K562 (cell line): ENCODE results near the gene NGRN. TPM values are rescaled to one million over a fixed set of nuclear protein-coding genes. Genes with fewer than 3 reads are reported as not detected.

Experiments used
- CHD7 ChIP-seq: fragments of 200-600 bp; sonication (generic); IDR thresholded peaks from one replicate; pipeline ENCODE4 v1.6.1; 2012; ENCODE audit warnings: mild to moderate bottlenecking, low read depth, low read length, inconsistent platforms
- FOXP1 ChIP-seq: sonication (generic); formaldehyde crosslinking; IDR thresholded peaks from 2 replicates; pipeline ENCODE4 v1.8.0; 2022; ENCODE audit warnings: mild to moderate bottlenecking, missing genetic modification reagents
- GTF2B ChIP-seq: IDR thresholded peaks from 2 replicates; pipeline ENCODE4 v1.6.1; 2011; ENCODE audit not compliant: insufficient read length; ENCODE audit errors: extremely low read depth
- HDAC1 ChIP-seq, 2 experiments: fragments of 450-650 bp; IDR thresholded peaks; 2 replicates each; pipeline ENCODE4 v1.6.1; 2016 to 2017; ENCODE audit warnings: inconsistent platforms in 1 of 2, mild to moderate bottlenecking in 1 of 2, moderate library complexity in 1 of 2
- NFE2 ChIP-seq: IDR thresholded peaks from 2 replicates; pipeline ENCODE4 v1.6.1; 2014; ENCODE audit warnings: antibody characterized with exemption, low read depth
- polyA plus RNA-seq, 8 experiments: library from polyadenylated mRNA; depleted of rRNA in 4 of 8; stranded (reverse) in 5 of 8; unstranded in 3 of 8; fragments of >200 nt; fragmentation: Nextera tagmentation in 2 of 8; fragmentation: Illumina TruSeq in 1 of 8; extraction: Ambion mirVana in 2 of 8; extraction: Trizol in 1 of 8; gene quantifications; 2 replicates each; pipeline versions ENCODE4 v1.2.1 to v1.2.3, GENCODE V29; 2011 to 2014; ENCODE audit warnings: inconsistent platforms in 1 of 8, missing spikeins in 1 of 8
- total RNA-seq, 7 experiments: library from RNA; depleted of rRNA in 6 of 7; stranded (reverse); fragments of >200 nt in 6 of 7; fragmentation: Illumina TruSeq in 2 of 7; extraction: Trizol in 2 of 7; gene quantifications; 2 replicates each; pipeline versions ENCODE4 v1.2.1 to v1.2.3, GENCODE V29; 2011 to 2021; ENCODE audit warnings: low replicate concordance in 1 of 7
- TF ChIP-seq, protein P1 (sequence below), 2 experiments: fragments of 200-800 bp in 1 of 2; sonication (Bioruptor generic) in 1 of 2; sonication (generic) in 1 of 2; formaldehyde crosslinking in 1 of 2; IDR thresholded peaks in 1 of 2; conservative IDR thresholded peaks in 1 of 2; 2 replicates each; pipeline versions ENCODE4 v1.5.0 to v1.6.1; 2016 to 2020; ENCODE audit warnings: missing compliant biosample characterization in 1 of 2, missing genetic modification characterization in 1 of 2, missing genetic modification reagents in 1 of 2

The NGRN gene
- total and polyA plus RNA-seq, 9 of the 15 experiments (the other 6 are each of a cell fraction or from before 2014, with no cell fraction given), result 14.0 to 73.4 (median 60.0) TPM

DNA sequence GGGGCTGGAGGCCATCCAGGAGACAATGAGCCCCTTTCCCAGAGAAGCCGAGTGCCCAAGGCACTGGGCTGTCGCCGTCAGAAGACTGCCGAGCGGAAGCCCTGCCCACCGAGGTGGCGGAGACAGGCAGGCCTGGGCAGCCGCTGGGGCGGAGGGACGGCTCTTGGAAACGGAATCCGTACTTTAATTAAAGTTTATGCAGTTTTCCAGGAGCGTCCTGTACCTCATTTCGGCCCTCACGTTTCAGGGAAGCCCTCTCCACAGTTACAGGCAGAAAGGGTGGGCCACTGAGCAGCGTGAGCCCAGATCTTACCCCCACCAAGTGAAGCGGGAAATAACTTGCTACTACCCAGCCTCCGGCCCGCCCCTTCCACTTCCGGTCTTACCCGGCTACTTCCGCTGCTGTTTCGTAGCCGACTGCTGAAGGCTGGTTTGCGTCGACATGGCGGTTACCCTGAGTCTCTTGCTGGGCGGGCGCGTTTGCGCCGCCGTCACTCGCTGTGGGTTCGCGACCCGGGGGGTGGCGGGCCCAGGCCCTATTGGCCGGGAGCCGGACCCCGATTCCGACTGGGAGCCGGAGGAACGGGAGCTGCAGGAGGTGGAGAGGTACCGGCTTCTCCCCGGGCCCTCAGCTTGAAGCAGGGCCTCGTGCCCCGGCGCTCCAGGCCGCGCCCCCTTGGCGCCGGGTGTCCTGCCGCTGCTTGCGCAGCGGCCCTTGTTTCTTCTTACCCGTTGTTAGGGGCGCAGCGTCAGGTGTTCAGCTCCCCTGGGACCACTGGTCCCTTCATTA, at the start of gene NGRN (continued):
- TF ChIP-seq CHD7 (no peak), GTF2B (no peak), FOXP1 (CRISPR knock-in tag) (peak; percentile 75; the same call in 1 of the 2 replicates), HDAC1 (IDR thresholded peaks at IDR 0.05) (peak in 1 of 2 experiments; percentile 93; a peak in 2 of 4 replicates), NFE2 (no peak)
- TF ChIP-seq, protein P1, sequence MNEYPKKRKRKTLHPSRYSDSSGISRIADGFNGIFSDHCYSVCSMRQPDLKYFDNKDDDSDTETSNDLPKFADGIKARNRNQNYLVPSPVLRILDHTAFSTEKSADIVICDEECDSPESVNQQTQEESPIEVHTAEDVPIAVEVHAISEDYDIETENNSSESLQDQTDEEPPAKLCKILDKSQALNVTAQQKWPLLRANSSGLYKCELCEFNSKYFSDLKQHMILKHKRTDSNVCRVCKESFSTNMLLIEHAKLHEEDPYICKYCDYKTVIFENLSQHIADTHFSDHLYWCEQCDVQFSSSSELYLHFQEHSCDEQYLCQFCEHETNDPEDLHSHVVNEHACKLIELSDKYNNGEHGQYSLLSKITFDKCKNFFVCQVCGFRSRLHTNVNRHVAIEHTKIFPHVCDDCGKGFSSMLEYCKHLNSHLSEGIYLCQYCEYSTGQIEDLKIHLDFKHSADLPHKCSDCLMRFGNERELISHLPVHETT (CRISPR knock-in tag; conservative IDR thresholded peaks at IDR 0.05 in 1 of 2, IDR thresholded peaks at IDR 0.05 in 1 of 2), result peak in 1 of 2 experiments; percentile 62; a peak in 1 of 4 replicates
